K562 (cell line): Measurements from ENCODE around the gene NTM. TPM values are rescaled to one million over a fixed set of nuclear protein-coding genes. Genes with fewer than 3 reads are reported as not detected.

Experiments
- ATAC-seq: fragments of 200-7000 bp; cut with Tn5 transposase; 3 replicates; pipeline ENCODE4 v1.9.1; 2020; ENCODE audit warnings: moderate library complexity
- BruUV-seq: library from RNA; stranded (reverse); fragments of 400-500 nt; replicated peaks from 2 replicates; lab custom pipeline; 2021; lab: Mats Ljungman, UMichigan
- CTCF ChIA-PET: fragments of 300-600 bp; formaldehyde crosslinking; extraction: SDS; loops from one replicate; lab custom pipeline; 2021; ENCODE audit warnings: low intra/inter-chr PET ratio; lab: Yijun Ruan, JAX
- POLR2A ChIA-PET: fragments of 300-600, 350-650 bp; sonication (Branson Sonifier 250); formaldehyde crosslinking; extraction: SDS; loops from one replicate; lab custom pipeline; 2021; ENCODE audit warnings: antibody characterized with exemption, inconsistent platforms; lab: Yijun Ruan, JAX
- DNase-seq, 4 experiments: peaks; one replicate each; pipeline versions ENCODE4 v3.0.0 to v3.0.0-alpha.2; 2011 to 2018; ENCODE audit warnings: low spot score in 3 of 4, mixed read lengths in 3 of 4; ENCODE audit errors: extremely low read depth in 1 of 4
- FAIRE-seq: peaks from 2 replicates; lab custom pipeline; 2011; peaks lifted over from hg19 to GRCh38; lab: Jason Lieb, UNC
- H2AFZ ChIP-seq: 2 replicates; pipeline ENCODE4 v1.6.0; 2011; ENCODE audit warnings: low read depth, low read length, control low read depth, inconsistent platforms
- H3K27ac ChIP-seq: fragments of 200-600 bp; 3 replicates; pipeline ENCODE4 v1.8.0; 2011; ENCODE audit warnings: low read depth, mild to moderate bottlenecking, control low read depth, inconsistent platforms, low read length, moderate library complexity, mixed read lengths; ENCODE audit errors: extremely low read depth
- H3K27me3 ChIP-seq, 2 experiments: fragments of 300-600 bp in 1 of 2; 2 replicates in 1 of 2; 3 replicates in 1 of 2; pipeline versions ENCODE4 v1.6.0 to v1.8.0; 2011; ENCODE audit warnings: inconsistent platforms in 2 of 2, low read length in 2 of 2, mild to moderate bottlenecking in 1 of 2, mixed read lengths in 1 of 2, moderate library complexity in 1 of 2; ENCODE audit not compliant: control insufficient read depth in 2 of 2, insufficient read depth in 2 of 2
- H3K36me3 ChIP-seq: fragments of 300-600 bp; 3 replicates; pipeline ENCODE4 v1.8.0; 2011; ENCODE audit warnings: mild to moderate bottlenecking, low read length, inconsistent platforms; ENCODE audit not compliant: control insufficient read depth, insufficient read depth
- H3K4me1 ChIP-seq, 2 experiments: fragments of 200-600 bp in 1 of 2; replicated peaks in 1 of 2; 2 replicates in 1 of 2; 3 replicates in 1 of 2; pipeline versions ENCODE4 v1.5.1 to v1.8.0; 2011; ENCODE audit warnings: inconsistent platforms in 2 of 2, low read length in 2 of 2, mild to moderate bottlenecking in 1 of 2, mixed read lengths in 1 of 2, moderate library complexity in 1 of 2; ENCODE audit not compliant: control insufficient read depth in 2 of 2, insufficient read depth in 2 of 2
- H3K4me2 ChIP-seq: 2 replicates; pipeline ENCODE4 v1.6.1; 2011; ENCODE audit warnings: low read length, control low read depth, inconsistent platforms, mixed read lengths; ENCODE audit not compliant: insufficient read depth
- H3K4me3 ChIP-seq: fragments of 200-600 bp; sonication (generic), shearing (Covaris generic); 2 replicates; pipeline ENCODE4 v1.5.1; 2016; ENCODE audit warnings: control low read depth, inconsistent platforms
- H3K79me2 ChIP-seq: fragments of 200-600 bp; 3 replicates; pipeline ENCODE4 v1.8.0; 2011; ENCODE audit warnings: low read length, inconsistent platforms; ENCODE audit not compliant: control insufficient read depth, insufficient read depth
- H3K9ac ChIP-seq, 2 experiments: 2 replicates each; pipeline versions ENCODE4 v1.6.0 to v1.6.1; 2011; ENCODE audit warnings: low read depth in 2 of 2, low read length in 2 of 2, control low read depth in 1 of 2, inconsistent platforms in 1 of 2, mild to moderate bottlenecking in 1 of 2, mixed read lengths in 1 of 2; ENCODE audit not compliant: insufficient read depth in 1 of 2
- H3K9me1 ChIP-seq: one replicate; pipeline ENCODE4 v1.6.0; 2011; ENCODE audit warnings: inconsistent platforms, mild to moderate bottlenecking, low read length, moderate library complexity; ENCODE audit not compliant: control insufficient read depth, insufficient read depth
- H3K9me3 ChIP-seq: replicated peaks from 2 replicates; pipeline ENCODE4 v1.5.1; 2011; ENCODE audit warnings: low read depth, low read length, inconsistent platforms; ENCODE audit not compliant: control insufficient read depth, insufficient read depth
- H4K20me1 ChIP-seq: replicated peaks from 2 replicates; pipeline ENCODE4 v1.6.1; 2011; ENCODE audit warnings: low read length, inconsistent platforms, mixed read lengths; ENCODE audit not compliant: control insufficient read depth, insufficient read depth
- FOXP1 ChIP-seq: sonication (generic); formaldehyde crosslinking; IDR thresholded peaks from 2 replicates; pipeline ENCODE4 v1.8.0; 2022; ENCODE audit warnings: mild to moderate bottlenecking, missing genetic modification reagents
- L3MBTL2 ChIP-seq: fragments of 450-650 bp; IDR thresholded peaks from 2 replicates; pipeline ENCODE4 v1.6.1; 2016; ENCODE audit warnings: mild to moderate bottlenecking, moderate library complexity
- PRPF4 ChIP-seq: fragments of 200-400 bp; formaldehyde crosslinking; IDR thresholded peaks from one replicate; pipeline ENCODE4 v1.6.1; 2017; ENCODE audit warnings: low read length, low read depth, mild to moderate bottlenecking; ENCODE audit not compliant: insufficient read depth, poor library complexity, severe bottlenecking
- TSC22D4 ChIP-seq: fragments of 450-650 bp; IDR thresholded peaks from 2 replicates; pipeline ENCODE4 v1.6.1; 2016; ENCODE audit warnings: missing genetic modification characterization, missing biosample characterization, control low read depth
- ZBTB17 ChIP-seq: fragments of 450-650 bp; formaldehyde crosslinking; IDR thresholded peaks from 2 replicates; pipeline ENCODE4 v1.4.0; 2020; ENCODE audit warnings: mild to moderate bottlenecking
- ZBTB2 ChIP-seq: fragments of 450-650 bp; IDR thresholded peaks from 2 replicates; pipeline ENCODE4 v1.6.1; 2016; ENCODE audit warnings: antibody characterized with exemption
- WGBS: fragments of 100-300 bp; shearing (Covaris generic); methylation state at CpG from one replicate; pipeline ENCODE4 v1.1.6; 2016; ENCODE audit warnings: low coverage, mixed read lengths; ENCODE audit not compliant: insufficient coverage; ENCODE audit errors: missing lambda C conversion rate; 5-methylcytosine and 5-hydroxymethylcytosine counted together
- in situ Hi-C: fragments of 300-500 bp; cut with MboI; formaldehyde crosslinking; loops from 4 replicates; pipeline ENCODE4 v1.15.0; 2018; ENCODE audit warnings: inconsistent platforms, mixed read lengths
- intact Hi-C: fragments of 100-400 bp; cut with micrococcal nuclease; formaldehyde crosslinking; loops from 2 replicates; pipeline ENCODE4 v1.14.2; 2022
- polyA plus RNA-seq, 8 experiments: library from polyadenylated mRNA; depleted of rRNA in 4 of 8; stranded (reverse) in 5 of 8; unstranded in 3 of 8; fragments of >200 nt; fragmentation: Nextera tagmentation in 2 of 8; fragmentation: Illumina TruSeq in 1 of 8; extraction: Ambion mirVana in 2 of 8; extraction: Trizol in 1 of 8; gene quantifications; 2 replicates each; pipeline versions ENCODE4 v1.2.1 to v1.2.3, GENCODE V29; 2011 to 2014; ENCODE audit warnings: inconsistent platforms in 1 of 8, missing spikeins in 1 of 8
- total RNA-seq, 7 experiments: library from RNA; depleted of rRNA in 6 of 7; stranded (reverse); fragments of >200 nt in 6 of 7; fragmentation: Illumina TruSeq in 2 of 7; extraction: Trizol in 2 of 7; gene quantifications; 2 replicates each; pipeline versions ENCODE4 v1.2.1 to v1.2.3, GENCODE V29; 2011 to 2021; ENCODE audit warnings: low replicate concordance in 1 of 7
- TF ChIP-seq, protein P1 (sequence below): fragments of 250-450 bp; sonication (Bioruptor Pico); IDR thresholded peaks from 2 replicates; pipeline ENCODE4 v1.8.0; 2022; ENCODE audit warnings: inconsistent platforms

NTM gene
- total and polyA plus RNA-seq, 9 of the 15 experiments (the other 6 are each of a cell fraction or from before 2014, with no cell fraction given), result not detected

GRCh38 chr11:132037467-132037862 is 667.0 kb downstream of the NTM start:
- Histone ChIP-seq H3K4me3 (no peak overlapping the region), H3K36me3 (no peaks in the 10 kb centered on the region), H3K9ac (no peak overlapping the region), H2AFZ (no peak overlapping the region), H3K4me1 (no peaks in the 10 kb centered on the region)
- 4% methylated on average over 3 of the region's 3 CpGs for WGBS
- POLR2A ChIA-PET, result no interaction called here
- no peak for FAIRE-seq
- intact Hi-C loops (loop anchor here (5.0 kb wide), 1 partner anchor 290 kb away; no protein-coding TSS in a partner anchor), in situ Hi-C loops (no loop called here)
- TF ChIP-seq L3MBTL2 (no peak), ZBTB2 (no peak), PRPF4 (no peak), TSC22D4 (no peak), FOXP1 (no peak), ZBTB17 (no peak)
- TF ChIP-seq, protein P1, sequence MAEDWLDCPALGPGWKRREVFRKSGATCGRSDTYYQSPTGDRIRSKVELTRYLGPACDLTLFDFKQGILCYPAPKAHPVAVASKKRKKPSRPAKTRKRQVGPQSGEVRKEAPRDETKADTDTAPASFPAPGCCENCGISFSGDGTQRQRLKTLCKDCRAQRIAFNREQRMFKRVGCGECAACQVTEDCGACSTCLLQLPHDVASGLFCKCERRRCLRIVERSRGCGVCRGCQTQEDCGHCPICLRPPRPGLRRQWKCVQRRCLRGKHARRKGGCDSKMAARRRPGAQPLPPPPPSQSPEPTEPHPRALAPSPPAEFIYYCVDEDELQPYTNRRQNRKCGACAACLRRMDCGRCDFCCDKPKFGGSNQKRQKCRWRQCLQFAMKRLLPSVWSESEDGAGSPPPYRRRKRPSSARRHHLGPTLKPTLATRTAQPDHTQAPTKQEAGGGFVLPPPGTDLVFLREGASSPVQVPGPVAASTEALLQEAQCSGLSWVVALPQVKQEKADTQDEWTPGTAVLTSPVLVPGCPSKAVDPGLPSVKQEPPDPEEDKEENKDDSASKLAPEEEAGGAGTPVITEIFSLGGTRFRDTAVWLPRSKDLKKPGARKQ (CRISPR knock-in tag), result no peak
- TF ChIP-seq, all 486 proteins: peak for 0
- H3K9me1 ChIP-seq, result no peaks in the 10 kb centered on the region
- H3K27ac ChIP-seq, result no peak overlapping the region
- no peaks in the 10 kb centered on the region for H3K27me3 ChIP-seq
- no peak for ATAC-seq
- no peak overlapping the region for H3K4me2 ChIP-seq
- H3K79me2 ChIP-seq, result no peaks in the 10 kb centered on the region
- H4K20me1 ChIP-seq, result no peaks in the 10 kb centered on the region
- no peak for DNase-seq
- no TSS peak for BruUV-seq
- CTCF ChIA-PET, result no interaction called here
- no peaks in the 10 kb centered on the region; the same call in 1 of the 2 replicates for H3K9me3 ChIP-seq
